HepG2 (cell line): ENCODE data around the gene AFF1. TPM values are rescaled to one million over a fixed set of nuclear protein-coding genes. Genes with fewer than 3 reads are reported as not detected.

ENCODE experiments used
- ATAC-seq: fragments of 200-7000 bp; cut with Tn5 transposase; 3 replicates; pipeline ENCODE4 v1.9.1; 2020; ENCODE audit warnings: mild to moderate bottlenecking, moderate library complexity
- BruUV-seq: library from RNA; stranded (reverse); fragments of 400-500 nt; replicated peaks from 2 replicates; lab custom pipeline; 2021; lab: Mats Ljungman, UMichigan
- CTCF ChIA-PET: fragments of 300-600 bp; formaldehyde crosslinking; extraction: SDS; loops from one replicate; lab custom pipeline; 2021; ENCODE audit warnings: low total read pairs, inconsistent platforms, low intra/inter-chr PET ratio; lab: Yijun Ruan, JAX
- POLR2A ChIA-PET: fragments of 350-600 bp; sonication (Branson Sonifier 250); formaldehyde crosslinking; loops from one replicate; lab custom pipeline; 2020; ENCODE audit warnings: antibody characterized with exemption, inconsistent platforms; lab: Yijun Ruan, JAX
- DNase-seq: peaks from one replicate; pipeline ENCODE4 v3.0.0-alpha.2; 2015; ENCODE audit warnings: low spot score
- FAIRE-seq: peaks from 3 replicates; lab custom pipeline; 2011; peaks lifted over from hg19 to GRCh38; lab: Jason Lieb, UNC
- H2AFZ ChIP-seq: one replicate; pipeline ENCODE4 v1.6.1; 2011; ENCODE audit warnings: low read length, inconsistent platforms
- H3K27ac ChIP-seq: fragments of 300-600 bp; 3 replicates; pipeline ENCODE4 v1.8.0; 2011; ENCODE audit warnings: mixed run types, mild to moderate bottlenecking, mixed read lengths, low read length, inconsistent platforms; ENCODE audit not compliant: insufficient read depth; ENCODE audit errors: extremely low read length
- H3K27me3 ChIP-seq, 2 experiments: fragments of 200-600 bp in 1 of 2; 2 replicates in 1 of 2; 3 replicates in 1 of 2; pipeline versions ENCODE4 v1.6.0 to v1.8.0; 2011; ENCODE audit warnings: low read length in 2 of 2, mild to moderate bottlenecking in 2 of 2, moderate library complexity in 2 of 2, inconsistent platforms in 1 of 2; ENCODE audit not compliant: insufficient read depth in 2 of 2, control insufficient read depth in 1 of 2
- H3K36me3 ChIP-seq, 2 experiments: fragments of 200-600 bp in 1 of 2; replicated peaks in 1 of 2; 2 replicates in 1 of 2; 3 replicates in 1 of 2; pipeline versions ENCODE4 v1.5.1 to v1.8.0; 2011; ENCODE audit warnings: low read length in 2 of 2, inconsistent platforms in 1 of 2; ENCODE audit not compliant: insufficient read depth in 2 of 2, control insufficient read depth in 1 of 2
- H3K4me1 ChIP-seq: 2 replicates; pipeline ENCODE4 v1.5.1; 2012; ENCODE audit warnings: low read length, inconsistent platforms; ENCODE audit not compliant: insufficient read depth
- H3K4me2 ChIP-seq: 2 replicates; pipeline ENCODE4 v1.6.0; 2011; ENCODE audit warnings: low read depth, low read length, inconsistent platforms
- H3K4me3 ChIP-seq, 3 experiments: fragments of 200-600 bp in 1 of 3; sonication (generic), shearing (Covaris generic) in 1 of 3; replicated peaks in 1 of 3; 2 replicates each; pipeline ENCODE4 v1.5.1; 2011 to 2016; ENCODE audit warnings: low read length in 3 of 3, inconsistent platforms in 2 of 3, low read depth in 2 of 3, mild to moderate bottlenecking in 2 of 3, control low read depth in 1 of 3, mixed read lengths in 1 of 3; ENCODE audit not compliant: insufficient read depth in 1 of 3
- H3K79me2 ChIP-seq: one replicate; pipeline ENCODE4 v1.6.1; 2011; ENCODE audit warnings: low read length, inconsistent platforms; ENCODE audit not compliant: insufficient read depth
- H3K9ac ChIP-seq: 2 replicates; pipeline ENCODE4 v1.6.0; 2011; ENCODE audit warnings: mild to moderate bottlenecking, low read depth, low read length, inconsistent platforms; ENCODE audit not compliant: insufficient read depth
- H3K9me3 ChIP-seq: 2 replicates; pipeline ENCODE4 v1.5.1; 2012; ENCODE audit warnings: mild to moderate bottlenecking, low read length
- H4K20me1 ChIP-seq: 2 replicates; pipeline ENCODE4 v1.6.0; 2011; ENCODE audit warnings: inconsistent platforms, mild to moderate bottlenecking, low read length, moderate library complexity; ENCODE audit not compliant: insufficient read depth
- ARID3A ChIP-seq: IDR thresholded peaks from 2 replicates; pipeline ENCODE4 v1.6.1; 2012; ENCODE audit warnings: low read depth, low read length, improper control_type of control experiment
- ATF7-NPFF ChIP-seq: sonication (generic); formaldehyde crosslinking; IDR thresholded peaks from 2 replicates; pipeline ENCODE4 v1.8.1; 2023; ENCODE audit warnings: mild to moderate bottlenecking, low read depth, missing genetic modification reagents, moderate library complexity
- CEBPB ChIP-seq: IDR thresholded peaks from 2 replicates; pipeline ENCODE4 v1.6.1; 2011; ENCODE audit warnings: low read depth, low read length, improper control_type of control experiment, borderline replicate concordance
- CEBPZ ChIP-seq: IDR thresholded peaks from 2 replicates; pipeline ENCODE4 v1.6.1; 2012; ENCODE audit warnings: low read length, improper control_type of control experiment
- DRAP1 ChIP-seq: IDR thresholded peaks from 2 replicates; pipeline ENCODE4 v1.6.1; 2016; ENCODE audit warnings: missing genetic modification reagents, missing compliant biosample characterization
- ELK4 ChIP-seq: sonication (generic); formaldehyde crosslinking; IDR thresholded peaks from 2 replicates; pipeline ENCODE4 v1.9.0; 2021; ENCODE audit warnings: missing genetic modification reagents, borderline replicate concordance
- HNRNPH1 ChIP-seq: fragments of 200-400 bp; formaldehyde crosslinking; optimal IDR thresholded peaks from 2 replicates; pipeline ENCODE3; 2017; ENCODE audit warnings: mild to moderate bottlenecking, low read depth, low read length
- RAD21 ChIP-seq: fragments of 450-650 bp; formaldehyde crosslinking; IDR thresholded peaks from 2 replicates; pipeline ENCODE4 v1.5.0; 2020; ENCODE audit warnings: mild to moderate bottlenecking
- SETDB1 ChIP-seq: sonication (generic); formaldehyde crosslinking; IDR thresholded peaks from 2 replicates; pipeline ENCODE4 v1.5.1; 2020; ENCODE audit warnings: missing genetic modification reagents, mild to moderate bottlenecking, borderline replicate concordance
- TEF ChIP-seq: sonication (generic); formaldehyde crosslinking; IDR thresholded peaks from 2 replicates; pipeline ENCODE4 v1.5.0; 2020; ENCODE audit warnings: missing genetic modification reagents
- TIGD3 ChIP-seq: sonication (generic); formaldehyde crosslinking; IDR thresholded peaks from 2 replicates; pipeline ENCODE4 v1.5.1; 2020; ENCODE audit warnings: mild to moderate bottlenecking, missing genetic modification reagents, borderline replicate concordance
- ZNF264 ChIP-seq: sonication (generic); formaldehyde crosslinking; IDR thresholded peaks from 2 replicates; pipeline ENCODE4 v1.4.0; 2020; ENCODE audit warnings: missing genetic modification reagents
- ZNF296 ChIP-seq: sonication (generic); formaldehyde crosslinking; conservative IDR thresholded peaks from 2 replicates; pipeline ENCODE4 v1.5.0; 2020; ENCODE audit warnings: mild to moderate bottlenecking, missing genetic modification reagents
- ZNF547 ChIP-seq: sonication (generic); formaldehyde crosslinking; IDR thresholded peaks from 2 replicates; pipeline ENCODE4 v1.5.1; 2020; ENCODE audit warnings: mild to moderate bottlenecking, missing genetic modification reagents
- ZNF576 ChIP-seq: sonication (generic); formaldehyde crosslinking; IDR thresholded peaks from 2 replicates; pipeline ENCODE4 v1.4.0; 2020; ENCODE audit warnings: mild to moderate bottlenecking, missing genetic modification reagents
- ZNF761 ChIP-seq: sonication (generic); formaldehyde crosslinking; conservative IDR thresholded peaks from 2 replicates; pipeline ENCODE4 v1.4.0; 2020; ENCODE audit warnings: mild to moderate bottlenecking, missing genetic modification reagents
- WGBS: methylation state at CpG from one replicate; pipeline ENCODE4 v1.1.6; 2017; ENCODE audit warnings: low lambda C conversion rate; 5-methylcytosine and 5-hydroxymethylcytosine counted together
- in situ Hi-C: cut with HindIII; loops from 2 replicates; pipeline ENCODE4 v1.10.0; 2017; ENCODE audit warnings: low pct_unique_long_range_greater_than_20kb; ENCODE audit not compliant: extremely low pct_ligation_motif_present
- intact Hi-C: fragments of 100-400 bp; cut with micrococcal nuclease; formaldehyde crosslinking; loops from one replicate; pipeline ENCODE4 v1.10.0; 2022; ENCODE audit not compliant: unreplicated experiment
- polyA plus RNA-seq, 8 experiments: library from polyadenylated mRNA; depleted of rRNA in 3 of 8; stranded (reverse) in 7 of 8; unstranded in 1 of 8; fragments of >200 nt; fragmentation: Illumina TruSeq in 4 of 8; extraction: Trizol in 4 of 8; gene quantifications; 2 replicates each; pipeline versions ENCODE4 v1.2.1 to v1.2.3, GENCODE V29; 2011 to 2016; ENCODE audit warnings: low read depth in 4 of 8, missing spikeins in 1 of 8, mixed read lengths in 1 of 8; ENCODE audit not compliant: insufficient read depth in 1 of 8
- total RNA-seq, 5 experiments: library from RNA; depleted of rRNA; stranded (reverse); fragments of >200 nt; fragmentation: Illumina TruSeq; extraction: Trizol; gene quantifications; 2 replicates each; pipeline ENCODE4 v1.2.3, GENCODE V29; 2016; ENCODE audit warnings: low read depth in 1 of 5

Gene AFF1
- total and polyA plus RNA-seq, 2 of the 13 experiments (the other 11 are each of a cell fraction or from before 2014, with no cell fraction given), result 15.5 to 15.9 TPM

GRCh38 chr4:87002682-87003043 lies 67.9 kb downstream of the AFF1 start:
- ATAC-seq (no peak), FAIRE-seq (no peak), DNase-seq (no peak)
- CTCF ChIA-PET, result no interaction called here
- H3K4me2 ChIP-seq, result no peak overlapping the region
- H3K27ac ChIP-seq, result no peak overlapping the region
- POLR2A ChIA-PET, result interaction anchor here (0.8 kb wide), 1 partner anchor 68 kb away, joined by 4 read pairs; the partner anchor contains the start of gene AFF1
- intact Hi-C loops (no loop called here), in situ Hi-C loops (no loop called here)
- no peaks in the 10 kb centered on the region; a peak in 2 of 5 replicates for H3K36me3 ChIP-seq
- peaks cover 54% of the 10 kb centered on the region for H3K4me1 ChIP-seq
- H3K27me3 ChIP-seq, result no peaks in the 10 kb centered on the region; a peak in 1 of 5 replicates
- no peaks in the 10 kb centered on the region for H3K9me3 ChIP-seq
- no peak overlapping the region for H3K4me3 ChIP-seq
- H3K9ac ChIP-seq, result no peak overlapping the region
- TF ChIP-seq ZNF547 (CRISPR knock-in tag) (no peak), CEBPB (no peak), ZNF576 (CRISPR knock-in tag) (no peak), DRAP1 (CRISPR knock-in tag) (no peak), RAD21 (CRISPR knock-in tag) (no peak), ELK4 (CRISPR knock-in tag) (no peak), ZNF264 (CRISPR knock-in tag) (no peak), ZNF296 (CRISPR knock-in tag) (no peak), ATF7-NPFF (CRISPR knock-in tag) (no peak), CEBPZ (no peak), HNRNPH1 (no peak), SETDB1 (CRISPR knock-in tag) (no peak), TIGD3 (CRISPR knock-in tag) (no peak), ARID3A (no peak), ZNF761 (CRISPR knock-in tag) (no peak), TEF (CRISPR knock-in tag) (no peak)
- peaks cover 38% of the 10 kb centered on the region for H3K79me2 ChIP-seq
- peaks cover 8% of the 10 kb centered on the region; the same call in 1 of the 2 replicates for H4K20me1 ChIP-seq
- no peak overlapping the region for H2AFZ ChIP-seq
- BruUV-seq, result no TSS peak
- WGBS, result 97% methylated on average over 5 of the region's 6 CpGs
